HEK293 (cell line): ENCODE measurements around the gene BICRAL.

Source experiments
- KLF9 ChIP-seq: fragments of 450-650 bp; formaldehyde crosslinking; IDR thresholded peaks from 2 replicates; pipeline ENCODE4 v1.5.1; 2016; ENCODE audit warnings: missing biosample characterization, missing genetic modification characterization, low read depth
- REPIN1 ChIP-seq: fragments of 450-650 bp; formaldehyde crosslinking; IDR thresholded peaks from 2 replicates; pipeline ENCODE4 v1.5.1; 2017; ENCODE audit warnings: missing biosample characterization, missing genetic modification characterization, low read depth
- ZBTB17 ChIP-seq: fragments of 450-650 bp; formaldehyde crosslinking; IDR thresholded peaks from 2 replicates; pipeline ENCODE4 v1.5.1; 2016; ENCODE audit warnings: missing biosample characterization, missing genetic modification characterization
- ZNF121 ChIP-seq: fragments of 450-650 bp; formaldehyde crosslinking; IDR thresholded peaks from 2 replicates; pipeline ENCODE4 v1.5.1; 2016; ENCODE audit warnings: missing biosample characterization, missing genetic modification characterization
- ZNF146 ChIP-seq: fragments of 450-650 bp; formaldehyde crosslinking; IDR thresholded peaks from 2 replicates; pipeline ENCODE4 v1.5.1; 2016; ENCODE audit warnings: missing biosample characterization, missing genetic modification characterization
- ZNF169 ChIP-seq: fragments of 450-650 bp; formaldehyde crosslinking; IDR thresholded peaks from 2 replicates; pipeline ENCODE4 v1.5.1; 2016; ENCODE audit warnings: missing biosample characterization, missing genetic modification characterization
- ZNF174 ChIP-seq: fragments of 450-650 bp; formaldehyde crosslinking; IDR thresholded peaks from 2 replicates; pipeline ENCODE4 v1.5.0; 2017; ENCODE audit warnings: missing biosample characterization, mild to moderate bottlenecking, missing genetic modification characterization
- ZNF37A ChIP-seq: fragments of 450-650 bp; IDR thresholded peaks from 2 replicates; pipeline ENCODE4 v1.5.1; 2018; ENCODE audit warnings: missing biosample characterization, missing genetic modification characterization
- ZNF423 ChIP-seq: fragments of 450-650 bp; formaldehyde crosslinking; IDR thresholded peaks from 2 replicates; pipeline ENCODE4 v1.5.1; 2016; ENCODE audit warnings: missing biosample characterization, missing genetic modification characterization
- ZNF768 ChIP-seq: fragments of 450-650 bp; formaldehyde crosslinking; IDR thresholded peaks from 2 replicates; pipeline ENCODE4 v1.5.1; 2018; ENCODE audit warnings: missing biosample characterization, mild to moderate bottlenecking, missing genetic modification characterization
- ZNF837 ChIP-seq: fragments of 450-650 bp; formaldehyde crosslinking; IDR thresholded peaks from 2 replicates; pipeline ENCODE4 v1.5.1; 2016; ENCODE audit warnings: missing biosample characterization, missing genetic modification characterization
- ZSCAN23 ChIP-seq: fragments of 450-650 bp; formaldehyde crosslinking; IDR thresholded peaks from 2 replicates; pipeline ENCODE4 v1.5.1; 2016; ENCODE audit warnings: missing biosample characterization, missing genetic modification characterization
- TF ChIP-seq, protein P1 (sequence below): fragments of 450-650 bp; formaldehyde crosslinking; optimal IDR thresholded peaks from 2 replicates; pipeline ENCODE3; 2016; ENCODE audit warnings: missing biosample characterization, mild to moderate bottlenecking, missing genetic modification characterization
- TF ChIP-seq, protein P2 (sequence below): fragments of 450-650 bp; formaldehyde crosslinking; IDR thresholded peaks from 2 replicates; pipeline ENCODE4 v1.5.1; 2016; ENCODE audit warnings: missing biosample characterization, missing genetic modification characterization
- TF ChIP-seq, protein P3 (sequence below): fragments of 450-650 bp; formaldehyde crosslinking; IDR thresholded peaks from 2 replicates; pipeline ENCODE4 v1.5.1; 2017; ENCODE audit warnings: missing biosample characterization, missing genetic modification characterization
- TF ChIP-seq, protein P4 (sequence below): fragments of 450-650 bp; formaldehyde crosslinking; IDR thresholded peaks from 2 replicates; pipeline ENCODE4 v1.5.1; 2016; ENCODE audit warnings: missing biosample characterization, missing genetic modification characterization, borderline replicate concordance
- TF ChIP-seq, protein P5 (sequence below): fragments of 450-650 bp; formaldehyde crosslinking; IDR thresholded peaks from 2 replicates; pipeline ENCODE4 v1.5.1; 2017; ENCODE audit warnings: missing biosample characterization, missing genetic modification characterization
- TF ChIP-seq, protein P6 (sequence below): fragments of 450-650 bp; formaldehyde crosslinking; IDR thresholded peaks from 2 replicates; pipeline ENCODE4; 2016; ENCODE audit warnings: missing biosample characterization, missing genetic modification characterization
- TF ChIP-seq, protein P7 (sequence below): fragments of 450-650 bp; formaldehyde crosslinking; IDR thresholded peaks from 2 replicates; pipeline ENCODE4 v1.5.1; 2016; ENCODE audit warnings: missing biosample characterization, missing genetic modification characterization
- TF ChIP-seq, protein P8 (sequence below): fragments of 450-650 bp; formaldehyde crosslinking; IDR thresholded peaks from 2 replicates; pipeline ENCODE4 v1.5.1; 2016; ENCODE audit warnings: missing biosample characterization, missing genetic modification characterization

Gene BICRAL

DNA sequence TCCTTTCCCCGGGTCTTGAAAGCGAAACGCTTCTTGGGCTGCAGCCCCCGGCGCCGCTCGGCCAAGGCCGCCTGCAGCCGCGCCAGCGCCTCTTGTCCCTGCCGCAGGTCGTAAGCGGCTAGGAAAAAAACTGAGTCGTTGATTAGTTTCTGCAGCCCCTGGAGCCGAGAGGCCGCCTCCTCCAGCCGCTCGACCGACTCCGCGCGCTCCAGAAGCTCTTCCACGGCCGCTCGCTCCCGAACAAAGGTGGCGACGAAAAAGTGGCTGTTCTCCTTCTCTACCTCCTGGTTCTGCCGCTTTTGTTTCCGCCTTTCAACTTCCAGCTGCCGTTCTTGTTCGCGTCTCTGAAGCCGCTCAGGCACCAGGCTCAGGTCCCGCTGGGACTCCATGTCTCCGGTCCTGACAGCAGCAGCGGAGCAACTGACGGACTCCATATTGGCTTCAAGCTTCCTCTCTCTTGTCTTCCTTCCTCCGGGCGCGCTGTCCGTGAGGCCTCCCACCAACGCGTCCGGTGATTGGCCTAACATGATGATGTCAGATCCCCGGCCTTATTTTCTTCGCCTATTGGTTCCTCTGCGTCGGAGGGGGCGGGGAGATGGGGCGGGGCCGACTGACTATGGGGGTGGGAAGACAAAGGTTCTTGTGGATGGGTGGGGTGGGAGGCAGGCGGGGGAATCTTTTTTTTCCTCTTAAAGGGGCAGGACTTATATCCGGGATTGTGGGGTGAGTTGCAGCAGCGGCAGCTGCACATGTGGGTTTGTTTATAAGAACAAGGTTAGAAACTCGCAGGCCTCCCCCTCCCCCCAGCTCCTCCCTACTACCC lies 36.0 kb upstream of the BICRAL start, which contains the start of gene TBCC (continued):
- no peak for TF ChIP-seq ZNF121 (tag by site-specific recombination)
- no peak for TF ChIP-seq ZNF37A (tag by site-specific recombination)
- TF ChIP-seq ZNF837 = no peak
- TF ChIP-seq ZNF423 (tag by site-specific recombination) = no peak
- TF ChIP-seq, protein P1, sequence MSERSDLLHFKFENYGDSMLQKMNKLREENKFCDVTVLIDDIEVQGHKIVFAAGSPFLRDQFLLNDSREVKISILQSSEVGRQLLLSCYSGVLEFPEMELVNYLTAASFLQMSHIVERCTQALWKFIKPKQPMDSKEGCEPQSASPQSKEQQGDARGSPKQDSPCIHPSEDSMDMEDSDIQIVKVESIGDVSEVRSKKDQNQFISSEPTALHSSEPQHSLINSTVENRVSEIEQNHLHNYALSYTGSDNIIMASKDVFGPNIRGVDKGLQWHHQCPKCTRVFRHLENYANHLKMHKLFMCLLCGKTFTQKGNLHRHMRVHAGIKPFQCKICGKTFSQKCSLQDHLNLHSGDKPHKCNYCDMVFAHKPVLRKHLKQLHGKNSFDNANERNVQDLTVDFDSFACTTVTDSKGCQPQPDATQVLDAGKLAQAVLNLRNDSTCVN (tag by site-specific recombination) = peak; percentile 95
- peak; percentile 16; the same call in 1 of the 2 replicates for TF ChIP-seq KLF9 (tag by site-specific recombination)
- TF ChIP-seq ZNF174 (tag by site-specific recombination) = no peak
- TF ChIP-seq, protein P2, sequence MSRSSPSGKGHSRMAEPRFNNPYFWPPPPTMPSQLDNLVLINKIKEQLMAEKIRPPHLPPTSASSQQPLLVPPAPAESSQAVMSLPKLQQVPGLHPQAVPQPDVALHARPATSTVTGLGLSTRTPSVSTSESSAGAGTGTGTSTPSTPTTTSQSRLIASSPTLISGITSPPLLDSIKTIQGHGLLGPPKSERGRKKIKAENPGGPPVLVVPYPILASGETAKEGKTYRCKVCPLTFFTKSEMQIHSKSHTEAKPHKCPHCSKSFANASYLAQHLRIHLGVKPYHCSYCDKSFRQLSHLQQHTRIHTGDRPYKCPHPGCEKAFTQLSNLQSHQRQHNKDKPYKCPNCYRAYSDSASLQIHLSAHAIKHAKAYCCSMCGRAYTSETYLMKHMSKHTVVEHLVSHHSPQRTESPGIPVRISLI = no peak
- TF ChIP-seq, protein P3, sequence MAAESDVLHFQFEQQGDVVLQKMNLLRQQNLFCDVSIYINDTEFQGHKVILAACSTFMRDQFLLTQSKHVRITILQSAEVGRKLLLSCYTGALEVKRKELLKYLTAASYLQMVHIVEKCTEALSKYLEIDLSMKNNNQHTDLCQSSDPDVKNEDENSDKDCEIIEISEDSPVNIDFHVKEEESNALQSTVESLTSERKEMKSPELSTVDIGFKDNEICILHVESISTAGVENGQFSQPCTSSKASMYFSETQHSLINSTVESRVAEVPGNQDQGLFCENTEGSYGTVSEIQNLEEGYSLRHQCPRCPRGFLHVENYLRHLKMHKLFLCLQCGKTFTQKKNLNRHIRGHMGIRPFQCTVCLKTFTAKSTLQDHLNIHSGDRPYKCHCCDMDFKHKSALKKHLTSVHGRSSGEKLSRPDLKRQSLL (tag by site-specific recombination) = peak; percentile 61; the same call in 1 of the 2 replicates
- TF ChIP-seq, protein P4, sequence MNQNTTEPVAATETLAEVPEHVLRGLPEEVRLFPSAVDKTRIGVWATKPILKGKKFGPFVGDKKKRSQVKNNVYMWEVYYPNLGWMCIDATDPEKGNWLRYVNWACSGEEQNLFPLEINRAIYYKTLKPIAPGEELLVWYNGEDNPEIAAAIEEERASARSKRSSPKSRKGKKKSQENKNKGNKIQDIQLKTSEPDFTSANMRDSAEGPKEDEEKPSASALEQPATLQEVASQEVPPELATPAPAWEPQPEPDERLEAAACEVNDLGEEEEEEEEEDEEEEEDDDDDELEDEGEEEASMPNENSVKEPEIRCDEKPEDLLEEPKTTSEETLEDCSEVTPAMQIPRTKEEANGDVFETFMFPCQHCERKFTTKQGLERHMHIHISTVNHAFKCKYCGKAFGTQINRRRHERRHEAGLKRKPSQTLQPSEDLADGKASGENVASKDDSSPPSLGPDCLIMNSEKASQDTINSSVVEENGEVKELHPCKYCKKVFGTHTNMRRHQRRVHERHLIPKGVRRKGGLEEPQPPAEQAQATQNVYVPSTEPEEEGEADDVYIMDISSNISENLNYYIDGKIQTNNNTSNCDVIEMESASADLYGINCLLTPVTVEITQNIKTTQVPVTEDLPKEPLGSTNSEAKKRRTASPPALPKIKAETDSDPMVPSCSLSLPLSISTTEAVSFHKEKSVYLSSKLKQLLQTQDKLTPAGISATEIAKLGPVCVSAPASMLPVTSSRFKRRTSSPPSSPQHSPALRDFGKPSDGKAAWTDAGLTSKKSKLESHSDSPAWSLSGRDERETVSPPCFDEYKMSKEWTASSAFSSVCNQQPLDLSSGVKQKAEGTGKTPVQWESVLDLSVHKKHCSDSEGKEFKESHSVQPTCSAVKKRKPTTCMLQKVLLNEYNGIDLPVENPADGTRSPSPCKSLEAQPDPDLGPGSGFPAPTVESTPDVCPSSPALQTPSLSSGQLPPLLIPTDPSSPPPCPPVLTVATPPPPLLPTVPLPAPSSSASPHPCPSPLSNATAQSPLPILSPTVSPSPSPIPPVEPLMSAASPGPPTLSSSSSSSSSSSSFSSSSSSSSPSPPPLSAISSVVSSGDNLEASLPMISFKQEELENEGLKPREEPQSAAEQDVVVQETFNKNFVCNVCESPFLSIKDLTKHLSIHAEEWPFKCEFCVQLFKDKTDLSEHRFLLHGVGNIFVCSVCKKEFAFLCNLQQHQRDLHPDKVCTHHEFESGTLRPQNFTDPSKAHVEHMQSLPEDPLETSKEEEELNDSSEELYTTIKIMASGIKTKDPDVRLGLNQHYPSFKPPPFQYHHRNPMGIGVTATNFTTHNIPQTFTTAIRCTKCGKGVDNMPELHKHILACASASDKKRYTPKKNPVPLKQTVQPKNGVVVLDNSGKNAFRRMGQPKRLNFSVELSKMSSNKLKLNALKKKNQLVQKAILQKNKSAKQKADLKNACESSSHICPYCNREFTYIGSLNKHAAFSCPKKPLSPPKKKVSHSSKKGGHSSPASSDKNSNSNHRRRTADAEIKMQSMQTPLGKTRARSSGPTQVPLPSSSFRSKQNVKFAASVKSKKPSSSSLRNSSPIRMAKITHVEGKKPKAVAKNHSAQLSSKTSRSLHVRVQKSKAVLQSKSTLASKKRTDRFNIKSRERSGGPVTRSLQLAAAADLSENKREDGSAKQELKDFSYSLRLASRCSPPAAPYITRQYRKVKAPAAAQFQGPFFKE (tag by site-specific recombination) = no peak
- TF ChIP-seq, protein P5, sequence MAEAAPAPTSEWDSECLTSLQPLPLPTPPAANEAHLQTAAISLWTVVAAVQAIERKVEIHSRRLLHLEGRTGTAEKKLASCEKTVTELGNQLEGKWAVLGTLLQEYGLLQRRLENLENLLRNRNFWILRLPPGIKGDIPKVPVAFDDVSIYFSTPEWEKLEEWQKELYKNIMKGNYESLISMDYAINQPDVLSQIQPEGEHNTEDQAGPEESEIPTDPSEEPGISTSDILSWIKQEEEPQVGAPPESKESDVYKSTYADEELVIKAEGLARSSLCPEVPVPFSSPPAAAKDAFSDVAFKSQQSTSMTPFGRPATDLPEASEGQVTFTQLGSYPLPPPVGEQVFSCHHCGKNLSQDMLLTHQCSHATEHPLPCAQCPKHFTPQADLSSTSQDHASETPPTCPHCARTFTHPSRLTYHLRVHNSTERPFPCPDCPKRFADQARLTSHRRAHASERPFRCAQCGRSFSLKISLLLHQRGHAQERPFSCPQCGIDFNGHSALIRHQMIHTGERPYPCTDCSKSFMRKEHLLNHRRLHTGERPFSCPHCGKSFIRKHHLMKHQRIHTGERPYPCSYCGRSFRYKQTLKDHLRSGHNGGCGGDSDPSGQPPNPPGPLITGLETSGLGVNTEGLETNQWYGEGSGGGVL (tag by site-specific recombination) = no peak
- TF ChIP-seq ZSCAN23 (tag by site-specific recombination) = 0 out of 2 replicates have a peak, but pooled peaks have one; percentile 6
- TF ChIP-seq ZNF169 (tag by site-specific recombination) = no peak
- TF ChIP-seq, protein P6, sequence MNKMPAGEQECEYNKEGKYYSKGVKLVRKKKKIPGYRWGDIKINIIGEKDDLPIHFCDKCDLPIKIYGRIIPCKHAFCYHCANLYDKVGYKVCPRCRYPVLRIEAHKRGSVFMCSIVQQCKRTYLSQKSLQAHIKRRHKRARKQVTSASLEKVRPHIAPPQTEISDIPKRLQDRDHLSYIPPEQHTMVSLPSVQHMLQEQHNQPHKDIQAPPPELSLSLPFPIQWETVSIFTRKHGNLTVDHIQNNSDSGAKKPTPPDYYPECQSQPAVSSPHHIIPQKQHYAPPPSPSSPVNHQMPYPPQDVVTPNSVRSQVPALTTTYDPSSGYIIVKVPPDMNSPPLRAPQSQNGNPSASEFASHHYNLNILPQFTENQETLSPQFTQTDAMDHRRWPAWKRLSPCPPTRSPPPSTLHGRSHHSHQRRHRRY = no peak
- no peak for TF ChIP-seq ZNF768
- TF ChIP-seq, protein P7, sequence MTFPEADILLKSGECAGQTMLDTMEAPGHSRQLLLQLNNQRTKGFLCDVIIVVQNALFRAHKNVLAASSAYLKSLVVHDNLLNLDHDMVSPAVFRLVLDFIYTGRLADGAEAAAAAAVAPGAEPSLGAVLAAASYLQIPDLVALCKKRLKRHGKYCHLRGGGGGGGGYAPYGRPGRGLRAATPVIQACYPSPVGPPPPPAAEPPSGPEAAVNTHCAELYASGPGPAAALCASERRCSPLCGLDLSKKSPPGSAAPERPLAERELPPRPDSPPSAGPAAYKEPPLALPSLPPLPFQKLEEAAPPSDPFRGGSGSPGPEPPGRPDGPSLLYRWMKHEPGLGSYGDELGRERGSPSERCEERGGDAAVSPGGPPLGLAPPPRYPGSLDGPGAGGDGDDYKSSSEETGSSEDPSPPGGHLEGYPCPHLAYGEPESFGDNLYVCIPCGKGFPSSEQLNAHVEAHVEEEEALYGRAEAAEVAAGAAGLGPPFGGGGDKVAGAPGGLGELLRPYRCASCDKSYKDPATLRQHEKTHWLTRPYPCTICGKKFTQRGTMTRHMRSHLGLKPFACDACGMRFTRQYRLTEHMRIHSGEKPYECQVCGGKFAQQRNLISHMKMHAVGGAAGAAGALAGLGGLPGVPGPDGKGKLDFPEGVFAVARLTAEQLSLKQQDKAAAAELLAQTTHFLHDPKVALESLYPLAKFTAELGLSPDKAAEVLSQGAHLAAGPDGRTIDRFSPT (tag by site-specific recombination) = no peak
- TF ChIP-seq, protein P8, sequence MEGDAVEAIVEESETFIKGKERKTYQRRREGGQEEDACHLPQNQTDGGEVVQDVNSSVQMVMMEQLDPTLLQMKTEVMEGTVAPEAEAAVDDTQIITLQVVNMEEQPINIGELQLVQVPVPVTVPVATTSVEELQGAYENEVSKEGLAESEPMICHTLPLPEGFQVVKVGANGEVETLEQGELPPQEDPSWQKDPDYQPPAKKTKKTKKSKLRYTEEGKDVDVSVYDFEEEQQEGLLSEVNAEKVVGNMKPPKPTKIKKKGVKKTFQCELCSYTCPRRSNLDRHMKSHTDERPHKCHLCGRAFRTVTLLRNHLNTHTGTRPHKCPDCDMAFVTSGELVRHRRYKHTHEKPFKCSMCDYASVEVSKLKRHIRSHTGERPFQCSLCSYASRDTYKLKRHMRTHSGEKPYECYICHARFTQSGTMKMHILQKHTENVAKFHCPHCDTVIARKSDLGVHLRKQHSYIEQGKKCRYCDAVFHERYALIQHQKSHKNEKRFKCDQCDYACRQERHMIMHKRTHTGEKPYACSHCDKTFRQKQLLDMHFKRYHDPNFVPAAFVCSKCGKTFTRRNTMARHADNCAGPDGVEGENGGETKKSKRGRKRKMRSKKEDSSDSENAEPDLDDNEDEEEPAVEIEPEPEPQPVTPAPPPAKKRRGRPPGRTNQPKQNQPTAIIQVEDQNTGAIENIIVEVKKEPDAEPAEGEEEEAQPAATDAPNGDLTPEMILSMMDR (tag by site-specific recombination) = no peak
- TF ChIP-seq REPIN1 (tag by site-specific recombination) = peak; percentile 69; the same call in 1 of the 2 replicates
- 0 out of 2 replicates have a peak, but pooled peaks have one; percentile 17 for TF ChIP-seq ZNF146
- TF ChIP-seq ZBTB17 (tag by site-specific recombination) = peak; percentile 39; the same call in 1 of the 2 replicates
